OCI-LY7 (cell line): ENCODE measurements around the gene RAB40C.

Experiments used
- EZH2phosphoT487 ChIP-seq: fragments of 200-600 bp; sonication (generic); IDR thresholded peaks from 2 replicates; pipeline ENCODE4 v1.6.1; 2018; ENCODE audit warnings: low read depth, borderline replicate concordance, mild to moderate bottlenecking, mixed run types, antibody characterized with exemption, low read length, moderate library complexity, mixed read lengths
- TF ChIP-seq, protein P1 (sequence below): fragments of 200-600 bp; sonication (generic); conservative IDR thresholded peaks from 2 replicates; pipeline ENCODE4 v1.5.1; 2014; ENCODE audit warnings: mild to moderate bottlenecking, antibody characterized with exemption, low read length, moderate library complexity, mixed read lengths

DNA sequence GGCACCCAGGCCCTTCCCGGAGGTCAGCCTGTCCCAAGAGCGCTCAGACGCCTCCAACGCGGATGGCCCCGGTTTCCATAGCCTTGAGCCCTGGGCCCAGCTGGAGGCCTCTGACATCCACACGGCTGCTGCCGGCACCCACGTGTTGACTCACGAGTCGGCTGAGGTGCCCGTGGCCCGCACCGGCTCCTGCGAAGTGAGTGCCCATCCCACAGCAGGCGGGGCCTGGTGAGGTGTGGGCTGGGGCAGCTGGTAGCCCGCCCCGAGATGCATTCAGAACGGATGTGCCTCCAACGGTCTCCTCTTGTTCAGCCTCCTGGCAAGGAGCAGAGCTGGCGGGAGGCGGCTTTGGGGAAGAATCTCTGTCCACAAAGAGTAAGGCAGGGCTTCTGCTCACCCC is 62.0 kb downstream of the RAB40C start:
- TF ChIP-seq, protein P1, sequence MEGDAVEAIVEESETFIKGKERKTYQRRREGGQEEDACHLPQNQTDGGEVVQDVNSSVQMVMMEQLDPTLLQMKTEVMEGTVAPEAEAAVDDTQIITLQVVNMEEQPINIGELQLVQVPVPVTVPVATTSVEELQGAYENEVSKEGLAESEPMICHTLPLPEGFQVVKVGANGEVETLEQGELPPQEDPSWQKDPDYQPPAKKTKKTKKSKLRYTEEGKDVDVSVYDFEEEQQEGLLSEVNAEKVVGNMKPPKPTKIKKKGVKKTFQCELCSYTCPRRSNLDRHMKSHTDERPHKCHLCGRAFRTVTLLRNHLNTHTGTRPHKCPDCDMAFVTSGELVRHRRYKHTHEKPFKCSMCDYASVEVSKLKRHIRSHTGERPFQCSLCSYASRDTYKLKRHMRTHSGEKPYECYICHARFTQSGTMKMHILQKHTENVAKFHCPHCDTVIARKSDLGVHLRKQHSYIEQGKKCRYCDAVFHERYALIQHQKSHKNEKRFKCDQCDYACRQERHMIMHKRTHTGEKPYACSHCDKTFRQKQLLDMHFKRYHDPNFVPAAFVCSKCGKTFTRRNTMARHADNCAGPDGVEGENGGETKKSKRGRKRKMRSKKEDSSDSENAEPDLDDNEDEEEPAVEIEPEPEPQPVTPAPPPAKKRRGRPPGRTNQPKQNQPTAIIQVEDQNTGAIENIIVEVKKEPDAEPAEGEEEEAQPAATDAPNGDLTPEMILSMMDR, result no peak
- TF ChIP-seq EZH2phosphoT487, result no peak
